Endothelial cell (in vitro differentiated cells): ENCODE measurements around the gene CD86. TPM values are rescaled to one million over a fixed set of nuclear protein-coding genes. Genes with fewer than 3 reads are reported as not detected.

Source experiments
- DNase-seq: peaks from one replicate; pipeline ENCODE4 v3.0.0; 2021; ENCODE audit warnings: low spot score
- H3K27ac Mint-ChIP-seq: one replicate; pipeline ENCODE4 v1.8.0; 2021; ENCODE audit warnings: mixed read lengths, inconsistent platforms; ENCODE audit not compliant: unreplicated experiment
- H3K27me3 Mint-ChIP-seq: one replicate; pipeline ENCODE4 v1.8.0; 2021; ENCODE audit warnings: mild to moderate bottlenecking, moderate library complexity, mixed read lengths, inconsistent platforms; ENCODE audit not compliant: unreplicated experiment
- H3K36me3 Mint-ChIP-seq: one replicate; pipeline ENCODE4 v1.8.0; 2021; ENCODE audit warnings: mild to moderate bottlenecking, low read depth, mixed read lengths, inconsistent platforms; ENCODE audit not compliant: unreplicated experiment
- H3K4me1 Mint-ChIP-seq: one replicate; pipeline ENCODE4 v1.8.0; 2021; ENCODE audit warnings: mild to moderate bottlenecking, mixed read lengths, inconsistent platforms; ENCODE audit not compliant: unreplicated experiment
- H3K4me3 Mint-ChIP-seq: one replicate; pipeline ENCODE4 v1.8.0; 2021; ENCODE audit warnings: mild to moderate bottlenecking, mixed read lengths, inconsistent platforms; ENCODE audit not compliant: unreplicated experiment
- H3K9me3 Mint-ChIP-seq: one replicate; pipeline ENCODE4 v1.8.0; 2021; ENCODE audit warnings: mixed read lengths, inconsistent platforms; ENCODE audit not compliant: unreplicated experiment
- total RNA-seq: library from RNA; stranded (reverse); fragmentation: NEBNext Ultra II Directional; extraction: Animal tissue kit (Norgen Biotek cat#: 25700); gene quantifications from one replicate; pipeline ENCODE4 v1.2.1, GENCODE V29; 2021; ENCODE audit not compliant: unreplicated experiment
- TF ChIP-seq, protein P1 (sequence below): fragments of 200-600 bp; sonication (generic); IDR thresholded peaks from one replicate; pipeline ENCODE4 v1.5.0; 2021; ENCODE audit warnings: antibody characterized with exemption; ENCODE audit not compliant: unreplicated experiment

The CD86 gene
- total RNA-seq, 1 donor from 2014 or later = not detected

DNA sequence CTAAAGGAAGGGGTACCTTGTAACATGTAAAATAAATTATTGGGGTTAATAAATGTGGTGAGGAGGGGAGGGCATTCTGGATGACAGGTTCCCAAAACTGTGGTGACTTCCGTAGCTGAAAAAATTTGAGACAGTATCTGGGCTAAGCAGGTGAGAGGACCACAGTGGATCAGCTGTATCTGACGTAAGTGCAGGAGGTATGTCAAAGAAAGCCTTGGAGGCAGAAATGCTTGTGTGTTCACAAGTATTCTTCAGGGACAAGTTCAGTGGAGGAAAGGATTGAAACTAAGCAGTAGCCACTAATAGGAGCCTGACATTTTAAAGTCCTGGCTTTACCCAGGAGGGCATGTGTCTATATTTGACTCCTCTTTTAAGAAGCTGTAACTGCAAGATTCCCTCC lies 52.0 kb downstream of the CD86 start:
- no peak for DNase-seq
- H3K27ac Mint-ChIP-seq = no peak overlapping the region

DNA sequence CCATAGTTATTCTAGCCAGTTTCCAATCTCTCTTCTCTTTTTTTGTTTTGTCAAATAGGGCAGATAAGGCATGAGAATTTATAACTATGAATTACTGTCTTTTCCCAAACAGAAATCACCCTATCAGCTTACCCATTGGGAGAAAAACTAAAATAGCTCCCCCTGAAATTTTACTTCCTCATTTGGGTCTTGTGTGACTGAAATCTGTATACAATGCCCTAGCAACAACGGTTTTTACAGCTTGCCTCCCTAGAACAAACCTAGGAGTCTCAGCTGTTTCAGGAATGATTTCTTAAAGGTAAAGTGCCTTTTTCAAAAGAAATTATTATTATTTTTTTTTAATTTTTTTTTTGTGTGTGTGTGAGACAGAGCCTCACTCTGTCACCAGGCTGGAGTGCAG lies 56.8 kb downstream of the CD86 start:
- Mint-ChIP-seq H3K4me3 (no peak overlapping the region), H3K27ac (no peak overlapping the region), H3K4me1 (peaks cover 7% of the 10 kb centered on the region), H3K27me3 (no peaks in the 10 kb centered on the region), H3K36me3 (no peaks in the 10 kb centered on the region), H3K9me3 (no peaks in the 10 kb centered on the region)
- TF ChIP-seq, protein P1, sequence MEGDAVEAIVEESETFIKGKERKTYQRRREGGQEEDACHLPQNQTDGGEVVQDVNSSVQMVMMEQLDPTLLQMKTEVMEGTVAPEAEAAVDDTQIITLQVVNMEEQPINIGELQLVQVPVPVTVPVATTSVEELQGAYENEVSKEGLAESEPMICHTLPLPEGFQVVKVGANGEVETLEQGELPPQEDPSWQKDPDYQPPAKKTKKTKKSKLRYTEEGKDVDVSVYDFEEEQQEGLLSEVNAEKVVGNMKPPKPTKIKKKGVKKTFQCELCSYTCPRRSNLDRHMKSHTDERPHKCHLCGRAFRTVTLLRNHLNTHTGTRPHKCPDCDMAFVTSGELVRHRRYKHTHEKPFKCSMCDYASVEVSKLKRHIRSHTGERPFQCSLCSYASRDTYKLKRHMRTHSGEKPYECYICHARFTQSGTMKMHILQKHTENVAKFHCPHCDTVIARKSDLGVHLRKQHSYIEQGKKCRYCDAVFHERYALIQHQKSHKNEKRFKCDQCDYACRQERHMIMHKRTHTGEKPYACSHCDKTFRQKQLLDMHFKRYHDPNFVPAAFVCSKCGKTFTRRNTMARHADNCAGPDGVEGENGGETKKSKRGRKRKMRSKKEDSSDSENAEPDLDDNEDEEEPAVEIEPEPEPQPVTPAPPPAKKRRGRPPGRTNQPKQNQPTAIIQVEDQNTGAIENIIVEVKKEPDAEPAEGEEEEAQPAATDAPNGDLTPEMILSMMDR = no peak
- no peak for DNase-seq

More for the DNA sequence above, 52.0 kb downstream of the CD86 start:
- Mint-ChIP-seq H3K9me3 (no peaks in the 10 kb centered on the region), H3K4me3 (no peak overlapping the region), H3K27me3 (no peaks in the 10 kb centered on the region), H3K36me3 (no peaks in the 10 kb centered on the region), H3K4me1 (peaks cover 7% of the 10 kb centered on the region)
- TF ChIP-seq, protein P1 = no peak

DNA sequence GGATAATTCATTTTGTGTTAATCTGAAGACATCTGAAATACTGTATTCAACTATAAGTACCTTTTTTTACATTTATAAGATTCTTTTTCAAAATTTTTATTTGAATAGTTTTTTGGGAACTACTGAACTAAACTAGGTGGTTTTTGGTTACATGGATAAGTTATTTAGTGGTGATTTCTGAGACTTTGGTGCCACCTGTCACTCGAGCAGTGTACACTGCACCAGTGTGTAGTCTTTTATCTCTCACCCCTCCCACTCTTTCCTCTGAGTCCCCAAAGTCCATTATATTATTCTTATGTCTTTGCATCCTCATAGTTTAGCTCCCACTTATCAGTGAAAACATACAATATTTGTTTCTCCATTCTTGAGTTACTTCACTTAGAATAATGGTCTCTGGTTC lies 57.6 kb downstream of the CD86 start:
- no peaks in the 10 kb centered on the region for H3K27me3 Mint-ChIP-seq
- H3K9me3 Mint-ChIP-seq = no peaks in the 10 kb centered on the region
- H3K27ac Mint-ChIP-seq = no peak overlapping the region

DNA sequence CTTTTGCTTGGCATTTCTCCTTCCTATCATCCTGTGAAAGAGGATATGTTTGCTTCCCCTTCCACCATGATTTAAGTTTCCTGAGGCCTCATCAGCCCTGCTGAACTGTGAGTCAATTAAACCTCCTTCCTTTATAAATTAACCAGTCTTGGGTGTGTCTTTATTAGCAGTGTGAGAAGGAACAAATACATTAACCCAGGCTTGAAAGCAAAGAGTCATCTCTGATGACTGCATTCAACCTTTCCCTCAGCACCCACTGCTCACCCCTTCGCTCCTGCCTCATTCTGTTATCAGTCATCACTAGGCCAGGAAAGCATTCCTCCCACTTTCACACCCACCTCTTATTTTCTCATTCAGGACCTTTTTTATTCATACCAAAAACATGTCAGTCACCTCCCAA lies 68.7 kb downstream of the CD86 start:
- DNase-seq = no peak
- H3K27ac Mint-ChIP-seq = no peak overlapping the region
- TF ChIP-seq, protein P1 = no peak
- peaks cover 4% of the 10 kb centered on the region for H3K9me3 Mint-ChIP-seq
- no peaks in the 10 kb centered on the region for H3K4me1 Mint-ChIP-seq
- H3K27me3 Mint-ChIP-seq = no peaks in the 10 kb centered on the region
- H3K36me3 Mint-ChIP-seq = no peaks in the 10 kb centered on the region
- H3K4me3 Mint-ChIP-seq = no peak overlapping the region

More for the DNA sequence above, 57.6 kb downstream of the CD86 start:
- H3K4me1 Mint-ChIP-seq = peaks cover 7% of the 10 kb centered on the region
- no peaks in the 10 kb centered on the region for H3K36me3 Mint-ChIP-seq
- DNase-seq = no peak
- H3K4me3 Mint-ChIP-seq = no peak overlapping the region
- TF ChIP-seq, protein P1 = no peak

DNA sequence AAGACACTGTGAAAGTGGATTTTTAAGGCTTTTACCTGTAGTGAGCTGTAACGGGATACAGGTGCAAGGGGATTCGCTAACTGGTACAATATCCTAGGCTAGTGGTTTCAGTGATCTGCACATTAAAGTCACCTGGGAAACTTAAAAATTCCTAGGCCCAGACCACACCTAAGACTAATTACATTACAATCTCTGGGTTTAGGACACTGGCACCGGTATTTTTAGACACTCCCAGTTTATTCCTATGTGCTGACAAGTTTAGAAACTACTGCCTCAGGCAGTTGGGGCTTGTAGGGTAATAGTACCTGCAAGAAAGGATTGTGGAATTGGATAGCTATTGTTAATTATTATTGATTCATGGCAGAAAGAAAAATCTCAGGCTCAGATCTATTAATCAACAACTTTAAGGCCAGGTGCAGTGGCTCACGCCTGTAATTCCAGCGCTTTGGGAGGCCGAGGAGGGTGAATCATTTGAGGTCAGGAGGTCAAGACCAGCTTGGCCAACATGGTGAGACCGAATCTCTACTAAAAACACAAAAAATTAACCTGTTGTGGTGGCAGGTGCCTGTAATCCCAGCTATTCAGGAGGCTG lies 77.9 kb downstream of the CD86 start:
- TF ChIP-seq, protein P1 = no peak

More for the DNA sequence above, 77.9 kb downstream of the CD86 start:
- no peaks in the 10 kb centered on the region for H3K9me3 Mint-ChIP-seq
- no peak for DNase-seq
- H3K27ac Mint-ChIP-seq = no peak overlapping the region
- no peaks in the 10 kb centered on the region for H3K4me1 Mint-ChIP-seq
- no peak overlapping the region for H3K4me3 Mint-ChIP-seq
- no peaks in the 10 kb centered on the region for H3K27me3 Mint-ChIP-seq
- H3K36me3 Mint-ChIP-seq = no peaks in the 10 kb centered on the region
